HG03045 (cell line): Measurements from ENCODE around the gene C6orf47.

Experiments used
- ATAC-seq: cut with Tn5 transposase; IDR thresholded peaks from one replicate; pipeline ENCODE4 v1.9.1; 2021; ENCODE audit warnings: mild to moderate bottlenecking, moderate library complexity; ENCODE audit not compliant: unreplicated experiment

Gene C6orf47

GRCh38 chr6:31615748-31616147 is 44.8 kb downstream of the C6orf47 start:
- ATAC-seq: no peak

DNA sequence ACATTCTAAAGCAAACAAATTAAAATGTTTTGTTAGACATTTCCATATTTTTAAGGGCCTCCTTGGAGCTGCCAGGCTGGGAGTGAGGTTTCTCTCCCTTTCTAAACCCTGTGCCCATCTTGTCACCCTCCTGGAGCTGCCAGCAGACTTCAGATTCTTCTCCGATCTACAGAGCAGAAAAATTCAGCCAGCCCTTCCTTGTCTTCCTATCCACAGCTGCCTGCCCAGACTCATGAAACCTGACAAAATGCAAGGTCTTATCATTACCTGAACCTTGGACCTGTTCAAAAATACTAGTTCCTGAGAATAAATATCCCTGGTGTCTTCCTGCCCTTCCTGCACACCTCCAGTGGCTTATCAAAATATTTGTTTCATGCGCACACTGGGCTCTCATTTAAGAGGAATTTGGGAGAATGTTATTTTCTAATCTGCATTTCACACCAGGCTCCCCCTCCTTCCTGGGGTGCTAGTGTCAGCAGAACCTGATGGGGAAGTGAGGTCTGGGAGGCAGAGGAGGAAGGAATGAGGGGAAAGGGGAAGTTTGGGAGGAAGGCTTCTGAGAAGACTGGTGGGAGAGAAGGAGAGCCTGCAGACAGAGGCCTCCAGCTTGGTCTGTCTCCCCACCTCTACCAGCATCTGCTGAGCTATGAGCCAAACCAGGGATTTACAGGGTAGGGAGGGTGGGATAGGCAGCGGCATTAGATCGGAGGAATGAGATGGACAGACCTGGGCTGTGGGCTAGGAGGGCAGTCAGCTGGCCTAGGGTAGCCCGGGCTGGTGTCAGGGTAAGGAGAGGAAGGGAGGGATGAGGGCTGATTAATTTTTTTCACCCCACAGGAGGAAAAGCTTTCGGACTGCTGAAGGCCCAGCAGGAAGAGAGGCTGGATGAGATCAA is 45.6 kb downstream of the C6orf47 start, which contains the start of gene AIF1:
TSS of gene AIF1 (plus strand) at position 551 of the 895 bp plus-strand sequence. CDS start at position 647, 96 bp downstream.
- ATAC-seq: no peak

DNA sequence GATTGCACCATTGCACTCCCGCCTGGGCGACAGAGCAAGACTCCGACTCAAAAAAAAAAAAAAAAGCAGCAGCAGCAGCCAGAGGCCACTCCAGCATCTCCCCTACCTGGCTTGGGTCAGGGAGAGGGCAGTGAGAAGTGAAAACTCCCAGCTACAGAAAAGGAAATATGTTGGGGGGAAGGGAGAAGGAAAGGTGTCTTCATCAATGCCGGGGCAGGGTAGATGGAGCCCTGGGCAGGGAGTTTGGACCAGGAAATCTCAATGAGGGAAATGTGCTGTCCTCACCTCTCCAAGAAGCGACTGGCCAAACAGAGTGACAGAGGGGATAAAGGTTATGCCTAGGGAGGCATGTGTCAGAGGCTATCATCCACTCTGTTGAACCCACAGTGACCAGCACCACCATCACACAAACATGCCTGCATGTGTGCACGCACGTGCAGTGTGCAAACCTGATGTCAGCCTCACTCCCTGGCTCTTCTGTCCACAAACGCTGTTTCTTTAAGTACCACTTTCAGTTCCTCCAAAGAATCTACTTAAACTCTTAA is 46.4 kb downstream of the C6orf47 start:
- ATAC-seq: no peak

- no peak for ATAC-seq
Measured at GRCh38 chr6:31610968-31611367, 49.6 kb downstream of the C6orf47 start.

GRCh38 chr6:31609519-31610406 is 50.8 kb downstream of the C6orf47 start:
- no peak for ATAC-seq
